HG02840 (cell line): ENCODE results near the gene FREM1.

Source experiments
- ATAC-seq: cut with Tn5 transposase; IDR thresholded peaks from one replicate; pipeline ENCODE4 v1.9.1; 2021; ENCODE audit warnings: mild to moderate bottlenecking, moderate library complexity, moderate number of reproducible peaks; ENCODE audit not compliant: unreplicated experiment, low FRiP score

Gene FREM1

GRCh38 chr9:14715102-14715501 is 195.1 kb downstream of the FREM1 start:
- ATAC-seq = no peak

GRCh38 chr9:14713187-14713767 is 197.0 kb downstream of the FREM1 start:
- ATAC-seq = no peak

GRCh38 chr9:14710804-14711203 is 199.4 kb downstream of the FREM1 start:
- ATAC-seq = no peak

- ATAC-seq = peak; percentile 76
Observed at GRCh38 chr9:14706530-14707140, 203.6 kb downstream of the FREM1 start.

GRCh38 chr9:14705079-14705478 is 205.1 kb downstream of the FREM1 start:
- no peak for ATAC-seq

GRCh38 chr9:14704281-14704680 is 205.9 kb downstream of the FREM1 start:
- no peak for ATAC-seq

GRCh38 chr9:14702200-14702720 is 208.0 kb downstream of the FREM1 start:
- ATAC-seq = no peak

GRCh38 chr9:14693251-14693861 is 216.9 kb downstream of the FREM1 start, which contains the start of gene ZDHHC21:
Gene ZDHHC21 (minus strand): TSS chr9:14693432. CDS start chr9:14674340, 19,092 bp downstream.
- ATAC-seq = peak; percentile 83

- ATAC-seq = peak; percentile 40
Observed at GRCh38 chr9:14692470-14693250, 217.6 kb downstream of the FREM1 start.

- no peak for ATAC-seq
Observed at GRCh38 chr9:14690948-14691730, 219.1 kb downstream of the FREM1 start.

- ATAC-seq = no peak
Observed at GRCh38 chr9:14687042-14687719, 223.0 kb downstream of the FREM1 start.

- no peak for ATAC-seq
Observed at GRCh38 chr9:14686168-14686567, 224.1 kb downstream of the FREM1 start.
